HG03064 (cell line): ENCODE results near the gene PLXNA2.

Experiments
- ATAC-seq: cut with Tn5 transposase; IDR thresholded peaks from one replicate; pipeline ENCODE4 v1.9.1; 2021; ENCODE audit warnings: low read depth; ENCODE audit not compliant: unreplicated experiment

PLXNA2 gene, protein sequence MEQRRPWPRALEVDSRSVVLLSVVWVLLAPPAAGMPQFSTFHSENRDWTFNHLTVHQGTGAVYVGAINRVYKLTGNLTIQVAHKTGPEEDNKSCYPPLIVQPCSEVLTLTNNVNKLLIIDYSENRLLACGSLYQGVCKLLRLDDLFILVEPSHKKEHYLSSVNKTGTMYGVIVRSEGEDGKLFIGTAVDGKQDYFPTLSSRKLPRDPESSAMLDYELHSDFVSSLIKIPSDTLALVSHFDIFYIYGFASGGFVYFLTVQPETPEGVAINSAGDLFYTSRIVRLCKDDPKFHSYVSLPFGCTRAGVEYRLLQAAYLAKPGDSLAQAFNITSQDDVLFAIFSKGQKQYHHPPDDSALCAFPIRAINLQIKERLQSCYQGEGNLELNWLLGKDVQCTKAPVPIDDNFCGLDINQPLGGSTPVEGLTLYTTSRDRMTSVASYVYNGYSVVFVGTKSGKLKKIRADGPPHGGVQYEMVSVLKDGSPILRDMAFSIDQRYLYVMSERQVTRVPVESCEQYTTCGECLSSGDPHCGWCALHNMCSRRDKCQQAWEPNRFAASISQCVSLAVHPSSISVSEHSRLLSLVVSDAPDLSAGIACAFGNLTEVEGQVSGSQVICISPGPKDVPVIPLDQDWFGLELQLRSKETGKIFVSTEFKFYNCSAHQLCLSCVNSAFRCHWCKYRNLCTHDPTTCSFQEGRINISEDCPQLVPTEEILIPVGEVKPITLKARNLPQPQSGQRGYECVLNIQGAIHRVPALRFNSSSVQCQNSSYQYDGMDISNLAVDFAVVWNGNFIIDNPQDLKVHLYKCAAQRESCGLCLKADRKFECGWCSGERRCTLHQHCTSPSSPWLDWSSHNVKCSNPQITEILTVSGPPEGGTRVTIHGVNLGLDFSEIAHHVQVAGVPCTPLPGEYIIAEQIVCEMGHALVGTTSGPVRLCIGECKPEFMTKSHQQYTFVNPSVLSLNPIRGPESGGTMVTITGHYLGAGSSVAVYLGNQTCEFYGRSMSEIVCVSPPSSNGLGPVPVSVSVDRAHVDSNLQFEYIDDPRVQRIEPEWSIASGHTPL (N-terminal part only)

DNA sequence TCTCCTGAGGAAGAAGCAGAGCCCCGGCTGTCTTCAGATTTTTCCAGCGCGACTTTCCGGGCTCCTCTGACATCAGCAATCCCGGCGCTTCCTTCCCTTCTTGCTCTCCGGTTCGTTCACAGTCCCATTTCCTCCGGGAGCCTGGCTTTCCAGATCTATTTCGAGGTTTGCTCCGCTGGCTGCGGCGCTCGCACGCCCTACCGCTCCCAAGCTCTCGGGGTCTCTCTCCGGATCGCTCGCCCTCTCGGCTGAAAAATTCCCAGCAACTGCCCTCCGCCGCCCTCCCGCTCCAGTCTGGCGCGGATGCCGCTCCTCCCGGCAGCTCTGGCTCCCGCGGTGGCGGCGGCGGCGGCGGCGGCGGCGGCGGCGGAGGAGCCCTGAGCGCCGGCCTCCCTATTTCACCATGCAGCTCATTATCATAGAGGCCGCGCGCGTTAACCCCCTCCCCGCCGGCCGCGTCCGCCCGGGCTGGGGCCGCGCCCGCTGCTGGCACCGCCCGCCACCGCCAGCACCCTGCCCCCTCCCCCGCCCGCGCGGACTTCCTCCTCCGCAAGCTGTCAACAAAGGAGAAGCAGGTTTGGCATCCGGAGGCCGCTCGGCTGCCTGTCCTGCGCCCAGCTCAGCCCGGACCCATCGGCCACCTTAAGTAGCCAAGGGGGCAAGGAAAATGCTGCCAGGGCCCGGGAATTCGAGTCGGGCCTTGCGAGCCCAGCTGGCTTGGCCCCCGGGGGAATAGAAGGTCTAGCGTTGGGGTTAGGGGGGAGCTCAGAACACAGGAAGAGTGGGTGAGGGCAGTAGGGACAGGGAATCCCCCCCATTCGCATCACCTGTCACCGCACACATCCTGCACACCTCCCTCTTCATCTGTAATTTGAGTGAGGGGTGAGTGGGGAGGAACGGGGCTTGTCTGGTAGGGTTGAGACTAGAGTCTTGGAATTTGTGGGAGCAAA is at the start of gene PLXNA2:
PLXNA2 (minus strand) TSS at position 418 of the 950 bp plus-strand sequence. CDS start 26,462 bp downstream, outside the sequence.
- no peak for ATAC-seq

DNA sequence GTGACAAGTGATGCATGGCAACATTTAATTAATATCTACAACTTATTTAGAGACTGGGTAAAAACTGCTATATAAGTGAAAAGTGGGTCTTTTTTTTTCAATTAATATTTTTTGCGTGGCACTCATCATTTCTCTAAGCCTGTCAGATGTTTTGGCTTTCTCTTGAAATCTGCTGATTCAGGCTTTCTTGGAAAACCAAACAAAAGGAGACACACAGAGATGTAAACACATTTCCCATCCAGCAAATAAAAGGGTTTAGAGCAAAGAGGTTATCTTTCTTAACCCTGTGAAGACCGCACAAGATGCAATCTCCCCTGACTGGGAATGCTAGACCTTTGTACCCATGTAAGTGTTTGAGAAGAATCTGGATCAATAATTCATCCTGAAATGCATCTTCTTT is 48.7 kb upstream of the PLXNA2 start:
- no peak for ATAC-seq

DNA sequence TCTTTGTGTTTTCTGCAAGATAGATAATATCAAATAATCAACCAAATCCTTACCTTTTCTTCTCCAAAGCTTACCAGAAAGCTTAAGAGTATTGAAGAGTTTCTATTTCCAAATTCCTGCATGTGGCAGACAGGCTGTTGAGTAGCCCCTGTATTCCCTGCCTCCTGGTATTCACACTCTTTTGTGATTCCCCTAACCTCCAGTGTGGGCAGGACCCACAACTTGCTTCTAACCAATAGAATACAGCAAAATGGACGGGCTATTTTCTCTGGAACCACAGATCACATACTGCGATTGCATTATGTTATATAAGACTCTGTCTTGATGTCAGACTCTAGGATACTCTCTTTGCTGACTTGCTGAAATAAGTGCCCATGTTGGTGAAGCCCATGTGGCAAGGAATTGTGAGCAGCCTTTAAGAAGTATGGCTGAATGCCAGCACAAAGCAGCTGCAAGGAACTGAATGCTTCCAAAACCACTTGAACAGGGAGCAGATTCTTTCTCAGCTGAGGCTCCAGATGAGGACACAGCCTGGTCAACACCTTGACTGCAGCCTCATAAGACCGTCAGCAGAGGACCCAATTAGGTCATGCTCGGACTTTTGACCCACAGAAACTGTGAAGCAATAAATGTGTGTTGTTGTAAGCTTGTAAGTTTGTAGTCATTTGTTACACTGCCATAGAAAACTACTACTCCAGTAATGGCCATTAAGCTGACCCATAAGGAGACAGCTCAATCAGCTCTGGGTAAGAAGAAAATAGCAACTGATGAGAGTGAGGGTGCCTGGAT is 47.9 kb upstream of the PLXNA2 start:
- no peak for ATAC-seq

DNA sequence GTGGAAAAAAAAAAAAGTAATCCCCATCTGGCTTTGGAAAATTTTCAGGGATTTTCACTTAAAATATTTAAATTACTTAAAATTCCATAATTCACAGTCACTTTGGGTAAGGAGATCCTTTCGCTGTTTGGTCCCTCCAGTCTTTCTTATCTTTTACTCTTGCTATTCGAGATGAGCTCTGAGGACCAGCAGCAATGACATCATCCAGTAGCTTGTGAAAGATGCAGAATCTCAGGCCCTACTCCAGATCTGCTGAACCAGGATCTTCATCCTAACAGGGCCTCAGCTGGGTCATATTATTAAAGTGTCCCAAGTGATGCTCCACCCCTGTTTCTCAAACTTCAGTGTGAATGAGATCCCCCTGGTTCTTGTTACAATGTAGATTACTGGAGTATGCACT is 46.9 kb upstream of the PLXNA2 start:
- no peak for ATAC-seq

DNA sequence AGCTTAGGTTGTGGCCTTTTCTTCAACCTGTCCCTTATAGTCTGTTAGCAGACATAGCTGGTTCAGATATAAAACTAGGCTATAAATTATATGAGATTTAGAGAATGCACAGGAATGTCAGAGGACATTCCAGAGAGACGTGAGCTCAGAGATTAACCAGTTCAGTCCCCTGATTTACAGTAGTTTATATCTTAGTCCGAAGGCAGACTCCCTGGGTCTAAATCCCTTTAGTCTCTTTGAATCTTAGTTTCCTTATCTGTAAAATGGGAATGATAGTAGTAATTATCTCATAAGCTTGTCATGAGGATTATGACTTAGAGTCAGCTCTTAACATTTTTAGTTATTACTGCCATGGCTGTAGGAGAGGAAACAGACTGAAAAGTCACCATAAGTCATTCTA is 45.5 kb upstream of the PLXNA2 start:
- ATAC-seq: no peak

DNA sequence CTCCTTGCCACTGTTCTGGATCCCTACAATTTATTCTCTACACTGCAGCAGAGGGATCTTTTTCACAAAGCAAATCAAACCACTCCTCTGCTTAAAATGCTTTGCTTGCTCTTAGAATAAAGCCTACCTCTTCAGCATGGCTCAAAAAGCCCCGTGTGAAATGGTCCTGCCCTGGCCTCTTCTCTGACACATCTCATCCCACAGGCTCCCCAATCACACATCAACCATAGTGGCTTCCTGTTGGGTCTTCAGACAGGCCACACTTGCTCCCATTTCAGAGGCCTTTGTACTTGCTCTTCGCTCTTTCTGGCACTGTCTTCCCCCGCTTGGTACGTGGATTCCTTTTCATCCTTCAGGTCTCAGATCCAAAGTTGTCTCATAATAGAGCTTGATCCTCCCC is 44.3 kb upstream of the PLXNA2 start:
- no peak for ATAC-seq

DNA sequence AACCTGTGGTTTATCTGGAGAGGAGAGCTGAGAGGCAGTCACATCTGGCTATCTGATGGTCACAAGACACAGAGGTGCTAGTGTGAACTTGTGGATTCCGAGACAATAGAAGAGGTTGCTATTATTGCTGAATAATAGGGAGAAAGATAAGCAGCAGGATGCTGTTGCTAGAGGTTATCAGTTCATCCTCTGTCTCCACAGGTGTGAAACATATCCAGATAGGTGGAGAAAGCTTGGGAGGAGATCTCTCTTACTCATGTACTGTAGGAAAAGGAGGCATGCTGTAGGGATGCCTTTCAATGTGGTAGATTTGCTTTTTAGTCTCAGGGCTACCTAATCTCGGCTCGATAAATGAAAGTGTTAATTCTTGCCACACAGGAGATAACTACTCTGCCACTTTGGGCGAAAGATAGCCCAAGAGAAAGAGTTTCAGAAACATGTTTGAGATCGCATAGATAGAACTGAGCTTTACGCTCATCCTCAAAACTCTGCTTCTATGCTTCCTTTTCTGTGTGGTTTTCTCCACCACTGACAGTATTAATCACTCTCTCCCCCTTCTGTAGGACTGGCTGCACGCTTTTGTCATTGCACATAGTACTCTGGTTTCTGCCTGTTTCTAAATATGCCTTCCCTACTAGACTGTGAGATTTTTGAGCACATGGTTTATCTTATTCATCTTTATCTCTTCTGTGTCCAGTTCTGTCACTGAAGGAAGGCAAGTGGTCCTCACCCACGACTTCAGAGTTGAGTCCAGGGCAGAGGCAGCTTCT is 36.7 kb upstream of the PLXNA2 start:
- ATAC-seq: no peak

DNA sequence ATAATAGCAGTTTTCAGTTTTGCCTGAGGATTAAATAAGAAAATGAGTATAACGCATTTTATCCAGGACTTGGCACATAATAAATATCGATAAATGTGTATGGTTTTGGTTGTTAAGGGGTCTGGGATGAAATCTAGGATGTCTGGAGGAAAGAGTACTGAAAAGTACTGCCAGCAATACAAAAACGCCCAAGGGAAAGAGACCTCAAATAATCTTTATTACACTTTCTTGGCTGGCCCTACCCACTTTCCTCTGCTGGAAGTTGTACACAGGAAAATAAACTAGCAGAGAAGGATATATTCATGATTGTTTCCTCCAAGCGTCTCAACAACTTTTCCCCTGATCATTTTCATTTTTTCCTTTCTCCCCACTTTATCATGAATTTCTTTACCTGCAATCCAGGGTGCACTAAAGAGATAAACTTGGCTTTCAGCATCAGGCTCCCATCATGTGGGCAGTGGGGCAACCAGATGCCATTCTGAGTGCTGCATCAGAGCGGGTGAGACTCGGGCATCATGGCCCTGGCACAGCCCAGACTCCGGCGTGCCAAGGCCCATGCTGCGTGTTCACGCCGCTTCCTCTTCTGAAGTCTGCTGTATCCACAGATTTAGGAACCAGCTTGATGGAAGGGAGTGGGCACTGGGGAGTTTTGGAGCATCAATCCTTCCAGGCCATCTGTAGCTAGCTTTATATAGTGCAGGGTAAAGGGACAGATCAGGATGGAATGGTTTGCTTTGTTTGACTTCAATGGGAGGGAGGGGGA is 35.8 kb upstream of the PLXNA2 start:
- no peak for ATAC-seq

DNA sequence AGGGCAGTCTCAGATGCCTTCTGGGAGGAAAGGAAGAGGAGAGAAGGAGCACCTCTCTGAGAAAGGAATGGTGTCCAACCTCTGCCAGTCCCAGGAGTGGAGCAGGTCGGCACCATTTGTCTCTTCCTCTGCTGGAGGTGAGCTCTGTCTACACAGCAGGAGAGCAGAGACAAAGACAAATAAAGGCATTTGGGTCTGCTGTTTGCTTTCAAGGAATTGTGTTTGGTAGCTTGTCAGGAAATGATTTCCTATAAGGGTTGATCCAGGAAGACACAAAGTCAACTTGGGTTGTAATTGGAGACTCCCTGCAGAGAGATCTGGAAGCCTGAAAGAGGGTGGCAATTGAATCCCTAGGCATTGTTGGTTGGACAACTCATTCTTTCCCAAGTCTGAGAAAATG is 34.5 kb upstream of the PLXNA2 start:
- ATAC-seq: no peak

DNA sequence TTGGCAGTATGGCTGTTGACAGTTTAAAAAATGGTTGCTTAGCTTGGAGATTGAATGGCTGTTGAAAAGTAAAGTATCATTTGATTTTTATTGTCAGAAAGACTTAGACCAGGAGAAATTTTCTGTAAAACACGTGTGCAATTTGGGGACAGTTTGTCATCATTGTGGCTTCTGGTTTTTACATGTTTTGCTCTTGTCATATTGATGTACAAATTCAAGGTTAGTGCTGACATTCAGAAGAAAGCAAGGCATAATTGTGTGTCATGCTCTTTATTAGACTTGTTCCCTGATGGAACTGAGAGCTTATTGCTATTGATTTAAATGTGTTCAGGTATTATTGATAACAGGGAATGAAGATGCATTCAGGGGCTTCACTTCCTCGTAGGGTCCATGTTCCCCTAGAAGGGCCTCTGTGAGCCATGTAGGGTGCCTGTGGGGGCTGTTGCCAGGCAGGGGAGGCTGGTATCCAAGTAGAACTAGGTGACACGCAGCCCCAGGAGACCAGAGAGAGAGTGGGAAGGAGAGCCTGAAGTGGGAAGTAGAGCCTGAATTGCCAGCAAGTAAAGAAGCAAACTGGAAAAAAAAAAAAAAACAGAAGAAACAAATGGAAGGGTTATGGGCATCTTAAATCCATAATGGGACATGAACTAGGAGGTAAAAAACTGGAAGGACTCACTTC is 32.7 kb upstream of the PLXNA2 start:
- no peak for ATAC-seq

DNA sequence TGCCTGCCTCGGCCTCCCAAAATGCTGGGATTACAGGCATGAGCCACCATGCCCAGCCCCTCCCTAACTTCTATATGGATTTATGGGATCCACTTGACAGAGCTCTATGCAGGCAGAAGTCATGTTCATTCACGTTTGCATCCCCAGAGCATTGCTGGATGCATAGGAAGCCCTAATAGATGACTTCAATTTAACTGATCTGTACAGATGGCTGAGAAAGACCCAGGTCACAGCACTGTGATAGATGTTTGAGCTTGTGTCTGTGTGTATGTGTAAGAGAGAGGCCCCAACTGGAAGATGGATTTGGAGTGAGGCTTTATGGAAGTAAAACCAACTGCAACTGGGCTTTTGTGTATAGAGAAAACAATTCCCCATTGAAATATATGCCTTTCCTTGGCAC is 30.9 kb upstream of the PLXNA2 start:
- no peak for ATAC-seq

DNA sequence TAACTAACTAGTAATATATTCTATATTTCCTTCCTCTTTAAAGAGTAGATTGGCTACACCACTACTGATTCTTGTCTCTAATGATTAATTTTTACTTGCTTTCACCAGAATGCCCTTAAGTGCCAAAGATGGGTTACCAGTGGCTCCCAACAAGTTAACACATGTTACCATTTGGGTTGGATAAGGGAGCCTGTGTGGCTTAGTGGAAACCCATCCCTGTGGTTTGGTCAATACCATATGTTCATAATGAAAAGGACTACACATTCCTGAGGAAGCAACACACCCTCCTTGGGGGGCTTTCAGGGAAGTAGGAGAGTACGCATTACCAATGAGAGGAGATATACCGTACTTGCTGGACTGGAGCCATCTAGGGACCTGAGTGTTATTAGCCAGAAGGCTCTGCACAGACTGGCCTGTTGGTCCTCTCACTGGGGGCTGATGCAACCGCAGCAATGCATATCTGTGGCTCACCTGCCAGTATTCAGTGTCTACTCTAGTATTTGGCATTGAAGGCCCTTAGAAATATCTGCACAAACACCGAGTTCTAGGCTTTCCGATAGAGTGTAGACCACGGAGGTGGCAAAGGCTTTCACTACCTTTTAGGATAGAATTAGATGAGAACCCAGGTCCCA is 29.3 kb upstream of the PLXNA2 start:
- ATAC-seq: no peak

DNA sequence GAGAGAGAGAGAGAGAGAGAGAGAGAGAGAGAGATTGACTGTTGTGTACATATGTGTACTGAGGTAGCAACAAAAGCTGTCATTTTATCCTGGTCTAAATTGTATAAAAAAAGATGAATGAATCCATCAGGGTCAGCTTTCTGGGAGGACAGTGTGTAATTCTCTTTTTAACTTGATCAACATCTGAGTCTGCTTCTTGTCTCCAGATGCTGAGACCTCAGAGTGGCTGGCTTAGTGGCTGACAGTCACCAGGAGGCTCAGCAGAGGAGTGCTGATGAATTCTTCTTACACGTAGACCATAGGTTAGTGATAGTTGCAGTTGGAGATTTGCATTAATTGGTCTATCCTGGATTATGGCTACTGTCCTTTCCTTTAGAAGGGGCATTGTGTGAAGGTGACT is 28.5 kb upstream of the PLXNA2 start:
- no peak for ATAC-seq

DNA sequence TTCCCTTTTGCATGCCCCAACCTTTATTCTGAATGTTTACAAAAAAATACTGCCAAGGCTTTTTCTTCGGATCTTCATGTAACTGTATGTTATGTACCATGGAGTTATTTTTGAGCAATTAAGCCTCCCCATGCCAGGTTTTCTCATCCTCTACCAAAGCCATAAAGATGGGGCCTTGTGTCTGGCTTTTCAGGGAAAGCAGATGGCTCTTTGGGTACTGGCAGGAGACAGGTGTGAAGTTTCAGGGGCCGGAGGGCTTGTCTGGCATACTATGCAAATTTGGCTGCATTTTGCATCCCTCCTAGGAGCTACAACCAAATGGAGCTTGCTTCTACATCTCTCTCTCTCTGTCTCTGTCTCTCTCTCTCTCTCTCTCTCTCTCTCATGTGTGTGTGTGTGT is 28.1 kb upstream of the PLXNA2 start:
- ATAC-seq: no peak

DNA sequence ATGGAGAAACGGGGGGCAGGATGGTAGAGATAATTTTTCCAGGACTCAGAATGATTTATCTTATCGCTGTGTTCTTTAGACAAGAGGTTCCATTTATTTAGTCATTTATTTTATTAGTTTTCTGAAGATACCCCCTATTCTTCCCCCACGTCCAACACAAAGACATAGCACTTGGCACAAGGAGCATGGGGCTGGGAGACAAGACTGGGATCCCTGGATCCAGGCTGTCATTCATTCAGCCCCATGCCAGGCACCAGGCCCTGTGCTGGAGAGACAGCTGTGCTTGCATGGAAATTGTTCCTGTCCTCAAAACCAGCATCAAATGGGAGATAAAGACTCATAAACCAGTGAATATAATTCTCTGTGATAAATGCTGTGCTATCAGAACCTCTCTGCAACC is 27.1 kb upstream of the PLXNA2 start:
- ATAC-seq: no peak

DNA sequence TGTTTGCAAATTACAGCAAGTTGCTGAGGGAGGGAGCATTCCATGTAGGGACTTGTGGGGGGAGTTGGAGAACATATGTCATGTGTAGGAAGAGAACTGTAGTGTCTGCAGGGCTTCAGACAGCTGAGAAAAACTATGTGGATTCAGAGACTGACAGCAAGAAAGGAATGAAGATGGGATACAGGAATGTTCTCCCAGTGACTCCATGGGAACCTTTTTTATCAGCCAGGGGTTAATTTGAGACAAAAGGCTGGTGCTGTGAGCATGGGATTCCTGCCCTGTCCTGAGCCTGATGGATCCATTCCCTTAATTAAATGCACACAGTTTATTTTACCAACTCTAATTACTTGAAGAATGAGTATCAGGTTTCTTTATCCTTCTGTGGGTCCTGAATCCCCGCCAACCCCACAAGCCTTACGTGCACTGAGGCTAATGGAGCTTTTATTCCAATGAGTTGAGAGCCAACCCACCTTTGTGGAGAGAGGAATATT is 26.5 kb upstream of the PLXNA2 start:
- ATAC-seq: no peak

DNA sequence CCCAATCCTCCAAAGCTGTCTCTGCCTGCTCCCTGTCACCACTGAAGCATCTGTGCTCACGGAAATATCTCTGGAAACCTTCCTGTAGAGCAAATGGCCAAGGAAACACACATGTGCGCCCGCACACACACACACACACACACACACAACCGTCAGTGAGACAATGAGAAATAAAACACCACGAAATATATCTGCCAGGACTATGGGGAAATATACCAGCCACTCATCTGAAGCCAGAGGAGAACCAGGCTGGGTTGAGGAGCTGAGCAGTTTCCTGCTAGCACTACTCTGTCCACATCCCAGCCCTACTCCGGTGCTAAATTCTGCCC is 25.1 kb upstream of the PLXNA2 start:
- ATAC-seq: no peak
